ENCODE data around the gene NPAS2.

Gene NPAS2

DNA sequence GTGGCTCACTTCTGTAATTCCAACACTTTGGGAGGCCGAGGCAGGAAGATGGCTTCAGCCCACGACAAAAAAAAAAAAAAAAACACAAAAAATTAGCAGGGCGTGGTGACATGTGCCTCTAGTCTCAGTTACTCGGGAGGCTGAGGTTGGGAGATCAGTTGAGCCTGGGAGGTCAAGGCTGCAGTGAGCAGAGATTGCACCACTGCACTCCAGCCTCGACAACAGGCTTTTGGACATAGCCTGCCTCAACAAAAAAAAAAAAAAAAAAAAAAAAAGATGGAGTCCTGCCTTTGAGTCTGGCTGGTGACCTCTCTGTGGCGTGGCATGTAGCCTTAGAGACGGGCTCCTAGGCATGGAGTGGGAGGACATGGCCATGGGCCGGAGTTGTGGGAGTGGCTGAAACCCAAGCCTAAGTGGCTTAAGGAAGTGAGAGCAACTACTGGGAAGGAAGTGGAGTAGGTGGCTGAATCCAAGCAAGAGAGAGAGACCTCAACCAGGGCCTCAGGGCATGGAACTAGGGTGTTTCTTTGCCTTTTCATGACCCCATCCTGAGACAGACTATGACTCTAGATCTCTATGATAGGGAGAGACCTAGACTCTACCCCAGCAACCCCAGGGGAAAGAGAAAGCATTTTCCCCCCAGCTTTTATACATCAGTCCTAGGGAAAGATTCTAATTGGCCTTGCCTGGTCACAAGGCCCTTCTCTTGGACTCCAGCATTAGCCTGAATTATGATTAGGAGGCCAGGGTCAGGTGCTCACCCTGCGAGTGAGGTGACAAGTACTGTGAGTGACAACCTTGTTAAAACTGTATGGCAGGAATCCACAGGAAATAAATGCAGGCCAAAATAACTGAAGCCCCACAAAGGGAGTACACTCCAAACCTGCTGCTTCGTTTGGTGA, 34.2 kb downstream of the NPAS2 start:
- H3K4me1 ChIP-seq (ENCODE audit: control insufficient read depth, insufficient read depth, low read length): no peaks in the 10 kb centered on the region
- H3K4me3 ChIP-seq (ENCODE audit: low read length in 2 of 2): no peak overlapping the region
- H3K27ac ChIP-seq (ENCODE audit: low read length): no peak overlapping the region
- H3K36me3 ChIP-seq (ENCODE audit: control insufficient read depth in 2 of 2, insufficient read depth in 2 of 2, low read length in 2 of 2): no peaks in the 10 kb centered on the region
- H3K9me3 ChIP-seq (ENCODE audit: control insufficient read depth in 2 of 2, low read length in 2 of 2): no peaks in the 10 kb centered on the region
- no peak overlapping the region for H3K9ac ChIP-seq (ENCODE audit: low read length in 2 of 2)
- no peaks in the 10 kb centered on the region for H3K27me3 ChIP-seq (ENCODE audit: control insufficient read depth in 1 of 2, insufficient read depth in 2 of 2, low read length in 2 of 2)

DNA sequence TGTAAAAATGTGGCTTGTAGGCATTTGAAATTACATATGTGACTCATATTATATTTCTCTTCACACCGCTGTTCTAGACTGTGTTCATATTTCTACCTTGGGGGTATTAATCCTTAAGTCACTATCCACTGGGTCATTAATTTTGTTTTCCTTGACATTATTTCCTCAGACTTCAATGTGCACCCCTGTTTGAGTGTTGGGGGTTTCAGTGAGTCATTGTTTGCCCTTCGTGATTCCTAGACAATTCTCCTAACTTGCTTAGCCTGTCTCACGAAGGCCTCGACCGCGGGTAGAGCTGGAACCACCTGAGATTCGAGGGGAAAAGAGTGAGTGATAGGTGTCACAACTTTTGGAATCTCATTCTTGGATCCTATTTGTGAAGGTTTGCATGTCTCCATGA, 35.1 kb downstream of the NPAS2 start:
- H3K9me3 ChIP-seq (ENCODE audit: control insufficient read depth in 2 of 2, low read length in 2 of 2): no peaks in the 10 kb centered on the region
- H3K9ac ChIP-seq (ENCODE audit: low read length in 2 of 2): no peak overlapping the region
- H3K36me3 ChIP-seq (ENCODE audit: control insufficient read depth in 2 of 2, insufficient read depth in 2 of 2, low read length in 2 of 2): no peaks in the 10 kb centered on the region
- H3K4me3 ChIP-seq (ENCODE audit: low read length in 2 of 2): no peak overlapping the region
- no peak overlapping the region for H3K27ac ChIP-seq (ENCODE audit: low read length)
- H3K27me3 ChIP-seq (ENCODE audit: control insufficient read depth in 1 of 2, insufficient read depth in 2 of 2, low read length in 2 of 2): no peaks in the 10 kb centered on the region
- no peaks in the 10 kb centered on the region for H3K4me1 ChIP-seq (ENCODE audit: control insufficient read depth, insufficient read depth, low read length)

- no peaks in the 10 kb centered on the region for H3K4me1 ChIP-seq (ENCODE audit: control insufficient read depth, insufficient read depth, low read length)
- H3K27me3 ChIP-seq (ENCODE audit: control insufficient read depth in 1 of 2, insufficient read depth in 2 of 2, low read length in 2 of 2): no peaks in the 10 kb centered on the region
- H3K9ac ChIP-seq (ENCODE audit: low read length in 2 of 2): no peak overlapping the region
- H3K36me3 ChIP-seq (ENCODE audit: control insufficient read depth in 2 of 2, insufficient read depth in 2 of 2, low read length in 2 of 2): no peaks in the 10 kb centered on the region
- no peak overlapping the region for H3K4me3 ChIP-seq (ENCODE audit: low read length in 2 of 2)
- no peaks in the 10 kb centered on the region for H3K9me3 ChIP-seq (ENCODE audit: control insufficient read depth in 2 of 2, low read length in 2 of 2)
- H3K27ac ChIP-seq (ENCODE audit: low read length): no peak overlapping the region
Observed at GRCh38 chr2:100855606-100856005, 35.7 kb downstream of the NPAS2 start.

DNA sequence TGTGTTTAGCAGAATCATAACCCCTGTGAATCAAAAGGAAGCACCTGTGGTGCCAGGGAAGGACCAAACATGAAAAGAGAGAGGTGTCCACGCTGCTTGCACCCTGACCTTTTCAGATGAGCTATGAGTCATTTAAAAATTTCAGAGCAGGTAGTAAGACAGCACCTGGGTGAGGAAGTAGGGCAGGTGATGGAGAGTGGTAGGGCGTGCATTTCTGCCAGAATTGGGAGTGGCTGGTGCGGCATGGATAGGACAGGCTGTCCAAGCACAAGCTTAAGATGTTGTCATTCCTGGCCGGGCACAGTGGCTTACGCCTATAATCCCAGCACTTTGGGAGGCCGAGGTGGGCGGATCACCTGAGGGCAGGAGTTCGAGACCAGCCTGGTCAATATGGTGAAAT, 36.8 kb downstream of the NPAS2 start:
- H3K27me3 ChIP-seq (ENCODE audit: control insufficient read depth in 1 of 2, insufficient read depth in 2 of 2, low read length in 2 of 2): no peaks in the 10 kb centered on the region
- no peaks in the 10 kb centered on the region for H3K4me1 ChIP-seq (ENCODE audit: control insufficient read depth, insufficient read depth, low read length)
- no peak overlapping the region for H3K9ac ChIP-seq (ENCODE audit: low read length in 2 of 2)
- no peaks in the 10 kb centered on the region for H3K36me3 ChIP-seq (ENCODE audit: control insufficient read depth in 2 of 2, insufficient read depth in 2 of 2, low read length in 2 of 2)
- no peak overlapping the region for H3K4me3 ChIP-seq (ENCODE audit: low read length in 2 of 2)
- no peaks in the 10 kb centered on the region for H3K9me3 ChIP-seq (ENCODE audit: control insufficient read depth in 2 of 2, low read length in 2 of 2)
- no peak overlapping the region for H3K27ac ChIP-seq (ENCODE audit: low read length)

DNA sequence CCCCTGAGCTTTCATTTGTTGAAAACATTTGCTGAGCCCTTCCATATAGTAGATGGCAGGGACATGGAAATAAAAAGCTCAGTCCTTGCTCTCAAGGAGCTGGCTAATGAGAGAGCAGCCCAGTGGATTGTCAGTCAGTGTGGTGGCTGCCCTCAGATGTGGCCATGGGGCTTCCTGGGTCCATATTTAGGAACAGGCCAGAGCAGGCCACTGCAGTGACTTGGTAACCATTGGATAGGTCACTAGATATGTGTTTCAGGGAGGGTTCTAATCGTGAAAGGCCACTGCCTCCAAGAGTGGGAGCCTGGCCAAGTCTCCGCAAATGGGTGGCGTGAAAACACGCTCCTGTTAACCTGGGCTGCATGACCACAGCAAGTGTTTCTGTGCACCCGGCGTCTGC, 37.4 kb downstream of the NPAS2 start:
- Histone ChIP-seq H3K27me3 (ENCODE audit: control insufficient read depth in 1 of 2, insufficient read depth in 2 of 2, low read length in 2 of 2) (no peaks in the 10 kb centered on the region), H3K9ac (ENCODE audit: low read length in 2 of 2) (no peak overlapping the region), H3K4me3 (ENCODE audit: low read length in 2 of 2) (no peak overlapping the region), H3K9me3 (ENCODE audit: control insufficient read depth in 2 of 2, low read length in 2 of 2) (no peaks in the 10 kb centered on the region), H3K27ac (ENCODE audit: low read length) (no peak overlapping the region), H3K36me3 (ENCODE audit: control insufficient read depth in 2 of 2, insufficient read depth in 2 of 2, low read length in 2 of 2) (no peaks in the 10 kb centered on the region), H3K4me1 (ENCODE audit: control insufficient read depth, insufficient read depth, low read length) (no peaks in the 10 kb centered on the region)

- Histone ChIP-seq H3K9ac (ENCODE audit: low read length in 2 of 2) (no peak overlapping the region), H3K27me3 (ENCODE audit: control insufficient read depth in 1 of 2, insufficient read depth in 2 of 2, low read length in 2 of 2) (no peaks in the 10 kb centered on the region), H3K4me3 (ENCODE audit: low read length in 2 of 2) (no peak overlapping the region), H3K9me3 (ENCODE audit: control insufficient read depth in 2 of 2, low read length in 2 of 2) (no peaks in the 10 kb centered on the region), H3K36me3 (ENCODE audit: control insufficient read depth in 2 of 2, insufficient read depth in 2 of 2, low read length in 2 of 2) (no peaks in the 10 kb centered on the region), H3K27ac (ENCODE audit: low read length) (no peak overlapping the region), H3K4me1 (ENCODE audit: control insufficient read depth, insufficient read depth, low read length) (no peaks in the 10 kb centered on the region)
Observed at GRCh38 chr2:100857915-100858314, 38.0 kb downstream of the NPAS2 start.

DNA sequence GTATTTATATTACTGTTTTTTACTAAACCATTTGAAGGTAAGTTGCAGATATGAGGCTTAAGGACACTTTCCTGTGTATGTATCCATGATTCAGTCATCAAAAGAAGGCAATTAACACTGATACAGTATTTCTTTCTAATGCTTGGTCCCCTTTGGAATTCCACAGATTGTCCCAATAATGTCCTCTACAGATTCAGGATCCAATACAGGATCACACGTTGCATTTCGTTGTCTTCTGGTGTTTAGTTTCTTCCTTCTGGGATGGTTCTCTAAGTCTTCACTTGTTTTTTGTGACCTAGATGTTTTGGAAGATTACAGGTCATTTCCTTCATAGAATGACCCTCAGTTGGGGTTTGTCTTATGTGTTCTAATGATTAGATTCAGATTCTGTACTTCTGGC, 40.0 kb downstream of the NPAS2 start:
- Histone ChIP-seq H3K9ac (ENCODE audit: low read length in 2 of 2) (no peak overlapping the region), H3K9me3 (ENCODE audit: control insufficient read depth in 2 of 2, low read length in 2 of 2) (no peaks in the 10 kb centered on the region), H3K4me3 (ENCODE audit: low read length in 2 of 2) (no peak overlapping the region), H3K36me3 (ENCODE audit: control insufficient read depth in 2 of 2, insufficient read depth in 2 of 2, low read length in 2 of 2) (no peaks in the 10 kb centered on the region), H3K27ac (ENCODE audit: low read length) (no peak overlapping the region), H3K27me3 (ENCODE audit: control insufficient read depth in 1 of 2, insufficient read depth in 2 of 2, low read length in 2 of 2) (no peaks in the 10 kb centered on the region), H3K4me1 (ENCODE audit: control insufficient read depth, insufficient read depth, low read length) (no peaks in the 10 kb centered on the region)

DNA sequence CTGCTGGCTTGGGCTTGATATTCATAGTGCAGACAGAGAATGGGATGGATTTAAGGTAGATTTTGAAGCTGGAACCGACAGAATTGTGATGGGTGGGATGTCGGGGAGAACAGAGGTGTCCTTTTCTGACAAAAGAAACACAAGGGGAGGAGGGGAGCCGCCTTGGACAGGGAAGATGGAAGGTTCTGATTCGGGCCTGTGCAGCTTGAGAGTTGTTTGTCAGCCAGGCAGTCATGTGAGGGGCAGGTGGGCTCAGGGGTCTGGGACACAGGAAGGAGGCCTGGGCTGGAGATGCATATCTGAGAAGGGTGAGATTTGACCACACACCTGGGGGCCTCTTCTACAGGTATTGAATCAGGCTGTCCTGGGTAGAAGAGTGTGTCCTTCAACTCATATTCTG, 41.4 kb downstream of the NPAS2 start:
- no peak overlapping the region for H3K4me3 ChIP-seq (ENCODE audit: low read length in 2 of 2)
- no peaks in the 10 kb centered on the region for H3K9me3 ChIP-seq (ENCODE audit: control insufficient read depth in 2 of 2, low read length in 2 of 2)
- H3K4me1 ChIP-seq (ENCODE audit: control insufficient read depth, insufficient read depth, low read length): no peaks in the 10 kb centered on the region
- no peaks in the 10 kb centered on the region for H3K36me3 ChIP-seq (ENCODE audit: control insufficient read depth in 2 of 2, insufficient read depth in 2 of 2, low read length in 2 of 2)
- H3K27me3 ChIP-seq (ENCODE audit: control insufficient read depth in 1 of 2, insufficient read depth in 2 of 2, low read length in 2 of 2): no peaks in the 10 kb centered on the region
- no peak overlapping the region for H3K9ac ChIP-seq (ENCODE audit: low read length in 2 of 2)
- H3K27ac ChIP-seq (ENCODE audit: low read length): no peak overlapping the region

- H3K4me1 ChIP-seq (ENCODE audit: control insufficient read depth, insufficient read depth, low read length): no peaks in the 10 kb centered on the region
- H3K27ac ChIP-seq (ENCODE audit: low read length): no peak overlapping the region
- H3K9me3 ChIP-seq (ENCODE audit: control insufficient read depth in 2 of 2, low read length in 2 of 2): no peaks in the 10 kb centered on the region
- no peaks in the 10 kb centered on the region for H3K27me3 ChIP-seq (ENCODE audit: control insufficient read depth in 1 of 2, insufficient read depth in 2 of 2, low read length in 2 of 2)
- no peak overlapping the region for H3K4me3 ChIP-seq (ENCODE audit: low read length in 2 of 2)
- no peak overlapping the region for H3K9ac ChIP-seq (ENCODE audit: low read length in 2 of 2)
- H3K36me3 ChIP-seq (ENCODE audit: control insufficient read depth in 2 of 2, insufficient read depth in 2 of 2, low read length in 2 of 2): no peaks in the 10 kb centered on the region
Observed at GRCh38 chr2:100862081-100862480, 42.1 kb downstream of the NPAS2 start.

GRCh38 chr2:100865816-100866460, 46.0 kb downstream of the NPAS2 start:
- Histone ChIP-seq H3K9ac (ENCODE audit: low read length in 2 of 2) (no peak overlapping the region), H3K4me3 (ENCODE audit: low read length in 2 of 2) (no peak overlapping the region), H3K27ac (ENCODE audit: low read length) (no peak overlapping the region), H3K9me3 (ENCODE audit: control insufficient read depth in 2 of 2, low read length in 2 of 2) (no peaks in the 10 kb centered on the region), H3K4me1 (ENCODE audit: control insufficient read depth, insufficient read depth, low read length) (no peaks in the 10 kb centered on the region), H3K27me3 (ENCODE audit: control insufficient read depth in 1 of 2, insufficient read depth in 2 of 2, low read length in 2 of 2) (no peaks in the 10 kb centered on the region), H3K36me3 (ENCODE audit: control insufficient read depth in 2 of 2, insufficient read depth in 2 of 2, low read length in 2 of 2) (no peaks in the 10 kb centered on the region)

GRCh38 chr2:100868083-100868482, 48.1 kb downstream of the NPAS2 start:
- H3K4me3 ChIP-seq (ENCODE audit: low read length in 2 of 2): no peak overlapping the region
- no peak overlapping the region for H3K27ac ChIP-seq (ENCODE audit: low read length)
- no peaks in the 10 kb centered on the region for H3K9me3 ChIP-seq (ENCODE audit: control insufficient read depth in 2 of 2, low read length in 2 of 2)
- H3K4me1 ChIP-seq (ENCODE audit: control insufficient read depth, insufficient read depth, low read length): no peaks in the 10 kb centered on the region
- H3K27me3 ChIP-seq (ENCODE audit: control insufficient read depth in 1 of 2, insufficient read depth in 2 of 2, low read length in 2 of 2): no peaks in the 10 kb centered on the region
- H3K9ac ChIP-seq (ENCODE audit: low read length in 2 of 2): no peak overlapping the region
- H3K36me3 ChIP-seq (ENCODE audit: control insufficient read depth in 2 of 2, insufficient read depth in 2 of 2, low read length in 2 of 2): no peaks in the 10 kb centered on the region
